DMS53 (cell line): ENCODE data around the gene TBC1D19.
A peak's percentile ranks its signal among the peaks of the same experiment; 100 is the strongest.

ENCODE experiments used
- DNase-seq: peaks from one replicate; lab custom pipeline; 2025; lab: John Stamatoyannopoulos, UW

The TBC1D19 gene

GRCh38 chr4:26782830-26783202 lies 198.9 kb downstream of the TBC1D19 start:
- DNase-seq: no peak

GRCh38 chr4:26784207-26784865 lies 200.5 kb downstream of the TBC1D19 start:
- no peak for DNase-seq

- DNase-seq: peak; percentile 30
These were observed 201.4 kb downstream of the TBC1D19 start for GRCh38 chr4:26785312-26785711.

DNA sequence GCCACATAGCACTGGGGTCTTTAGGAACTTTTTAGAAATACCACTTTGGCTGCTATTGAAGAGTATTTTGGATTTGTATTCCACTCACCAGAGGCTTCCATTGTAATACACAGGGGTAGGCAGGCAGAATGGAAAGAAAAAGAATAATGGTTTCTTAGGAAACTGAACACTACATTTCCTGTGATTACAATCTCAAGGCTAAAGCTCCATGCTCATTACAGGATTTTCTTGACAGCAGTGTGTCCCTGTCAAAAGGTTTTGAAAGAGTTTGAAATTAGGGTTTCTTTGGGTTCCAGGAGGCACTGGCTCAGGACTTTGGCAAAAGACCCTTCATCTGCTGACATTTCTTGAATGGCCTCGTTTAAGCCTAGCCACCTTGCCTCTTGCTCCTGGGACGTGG lies 201.9 kb downstream of the TBC1D19 start:
- no peak for DNase-seq

- DNase-seq: no peak
These were observed 203.0 kb downstream of the TBC1D19 start for GRCh38 chr4:26786916-26787315.

GRCh38 chr4:26787461-26788340 lies 203.8 kb downstream of the TBC1D19 start:
- DNase-seq: peak; percentile 89

- DNase-seq: no peak
These were observed 204.5 kb downstream of the TBC1D19 start for GRCh38 chr4:26788341-26788733.

DNA sequence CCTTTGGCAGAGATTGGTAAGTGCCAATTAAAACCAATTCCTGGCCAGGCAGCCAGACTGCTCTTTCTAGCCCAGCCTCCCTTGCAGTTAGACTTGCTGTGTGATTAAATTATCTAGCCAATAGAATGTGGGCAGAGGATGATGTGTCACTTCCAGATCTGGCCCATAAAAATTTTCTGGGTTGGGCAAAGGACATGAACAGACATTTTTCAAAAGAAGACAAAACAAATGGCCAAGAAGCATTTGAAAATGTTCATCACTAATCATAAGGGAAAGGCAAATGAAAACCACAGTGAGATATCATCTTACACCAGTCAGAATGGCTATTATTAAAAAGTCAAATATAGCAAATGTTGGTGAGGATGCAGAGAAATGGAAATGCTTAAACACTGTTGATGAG lies 205.3 kb downstream of the TBC1D19 start:
- no peak for DNase-seq

- no peak for DNase-seq
These were observed 207.5 kb downstream of the TBC1D19 start for GRCh38 chr4:26791346-26791745.

- no peak for DNase-seq
These were observed 208.8 kb downstream of the TBC1D19 start for GRCh38 chr4:26792639-26793038.

DNA sequence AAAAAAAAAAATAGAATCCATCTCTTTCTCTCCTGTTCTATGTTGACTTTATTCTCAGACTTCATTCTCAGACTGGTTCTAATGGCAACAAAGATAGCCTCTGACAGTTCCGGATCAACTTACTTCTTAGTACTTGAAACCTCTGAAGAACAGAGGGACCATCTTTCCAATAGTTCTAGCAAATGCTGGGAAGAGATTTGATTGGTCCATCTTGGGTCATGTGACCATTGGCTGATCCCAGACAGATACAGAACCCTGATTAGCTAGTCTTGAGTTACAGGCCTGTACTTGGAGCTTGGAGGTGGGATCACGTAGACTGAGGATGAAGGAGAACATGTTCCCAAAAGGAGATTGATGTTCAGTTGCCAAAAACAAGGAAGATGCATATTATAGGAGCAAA lies 209.9 kb downstream of the TBC1D19 start:
- no peak for DNase-seq

DNA sequence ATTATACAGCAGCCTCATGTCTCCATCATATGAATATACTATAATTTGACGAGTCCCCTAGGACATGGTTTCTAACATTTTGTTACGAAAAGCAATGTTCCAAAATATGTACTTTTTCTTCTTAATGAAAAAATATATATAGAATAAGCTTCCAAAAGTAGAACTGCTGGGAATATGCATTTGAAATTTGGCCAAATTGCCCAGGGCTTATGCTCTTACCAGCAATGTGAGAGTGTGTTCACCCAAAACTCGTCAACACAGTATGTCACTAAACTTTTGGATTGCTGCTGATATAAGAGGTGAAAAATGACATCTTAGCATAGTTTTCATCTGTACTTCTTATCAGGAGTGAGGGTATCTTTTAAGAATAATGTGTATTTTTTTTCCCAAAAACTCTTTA lies 212.2 kb downstream of the TBC1D19 start:
- no peak for DNase-seq

- DNase-seq: no peak
These were observed 218.9 kb downstream of the TBC1D19 start for GRCh38 chr4:26802790-26803189.

- DNase-seq: no peak
These were observed 219.5 kb downstream of the TBC1D19 start for GRCh38 chr4:26803211-26803861.

DNA sequence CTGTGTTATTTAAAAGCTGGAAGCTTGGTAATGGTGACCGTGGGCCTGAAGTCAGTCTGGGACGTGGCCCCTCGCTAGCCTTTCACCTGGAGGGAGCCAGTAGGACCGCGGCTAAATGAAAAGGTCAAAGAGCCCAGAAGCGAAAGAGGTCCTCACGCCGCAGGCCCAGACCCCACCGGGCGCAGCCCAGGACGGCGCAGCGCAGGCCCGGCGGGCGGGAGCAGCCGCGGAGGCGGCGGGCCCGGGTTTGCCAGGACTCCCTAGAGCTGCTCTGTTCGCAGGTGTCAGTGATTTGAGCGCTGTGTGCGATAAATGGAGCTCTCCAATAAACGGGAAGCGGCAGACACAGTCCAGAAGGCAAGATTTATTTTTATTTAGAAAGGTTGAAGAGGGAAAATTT lies 220.6 kb downstream of the TBC1D19 start:
- DNase-seq: no peak

DNA sequence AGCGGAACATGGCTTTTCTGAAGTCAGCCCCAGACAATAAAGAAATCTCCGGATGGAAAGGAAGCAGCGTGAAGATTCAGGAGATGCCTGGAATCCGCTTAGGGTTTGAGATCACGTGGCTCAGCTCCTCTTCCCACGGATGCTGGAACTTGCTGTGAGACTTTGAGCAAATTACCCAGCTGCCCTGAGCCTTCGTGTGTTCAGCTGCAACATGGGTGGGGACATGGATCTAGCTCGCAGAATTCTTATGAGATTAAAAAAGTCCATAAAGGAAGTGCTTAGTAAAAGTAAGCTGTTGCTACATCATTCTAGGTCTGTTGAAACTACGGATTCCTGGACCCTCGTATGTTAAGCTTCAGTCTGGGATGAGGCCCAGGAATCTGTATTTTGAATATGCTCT lies 221.0 kb downstream of the TBC1D19 start:
- no peak for DNase-seq
